Superior temporal gyrus (tissue), 1 donor: ENCODE data around the gene SCNN1G.

Experiments used
- DNase-seq: peaks from one replicate; pipeline ENCODE4 v3.0.0-alpha.2; 2016; ENCODE audit errors: extremely low spot score

Gene SCNN1G

DNA sequence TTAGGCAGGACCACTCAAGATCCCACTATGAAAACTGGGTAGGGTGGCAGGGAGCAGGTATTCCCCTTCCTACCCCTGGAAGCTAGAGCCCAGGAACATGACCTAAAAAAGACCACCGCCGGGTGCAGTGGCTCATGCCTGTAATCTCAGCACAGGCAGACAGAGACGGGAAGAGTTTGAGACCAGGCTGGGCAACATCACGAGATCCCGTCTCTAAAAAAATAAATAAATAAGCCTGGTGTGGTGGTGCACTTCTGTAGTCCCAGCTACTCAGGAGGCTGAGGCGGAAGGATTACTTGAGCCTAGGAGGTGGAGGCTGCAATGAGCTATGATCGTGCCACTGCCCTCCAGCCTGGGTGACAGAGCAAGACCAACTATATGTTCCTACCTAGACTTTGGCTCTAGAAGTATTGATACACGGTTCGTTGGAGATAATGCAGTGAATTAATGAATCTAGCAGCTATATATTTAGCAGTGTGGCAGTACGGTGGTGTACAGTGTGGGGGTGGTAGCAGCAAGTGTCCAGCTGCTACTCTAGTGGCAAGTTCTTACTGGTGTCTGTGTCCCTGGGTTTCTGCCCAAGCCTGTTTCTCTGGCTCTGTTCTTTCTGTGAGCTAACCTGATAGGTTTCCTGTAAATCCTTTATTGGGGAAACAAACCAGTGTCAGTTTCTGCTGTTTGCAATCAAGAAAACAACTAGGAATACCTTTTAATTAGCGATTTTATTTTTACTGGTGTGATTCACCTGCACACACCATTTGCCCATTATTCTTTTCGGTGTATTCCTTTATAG lies 30.0 kb upstream of the SCNN1G start:
- DNase-seq, result no peak

DNA sequence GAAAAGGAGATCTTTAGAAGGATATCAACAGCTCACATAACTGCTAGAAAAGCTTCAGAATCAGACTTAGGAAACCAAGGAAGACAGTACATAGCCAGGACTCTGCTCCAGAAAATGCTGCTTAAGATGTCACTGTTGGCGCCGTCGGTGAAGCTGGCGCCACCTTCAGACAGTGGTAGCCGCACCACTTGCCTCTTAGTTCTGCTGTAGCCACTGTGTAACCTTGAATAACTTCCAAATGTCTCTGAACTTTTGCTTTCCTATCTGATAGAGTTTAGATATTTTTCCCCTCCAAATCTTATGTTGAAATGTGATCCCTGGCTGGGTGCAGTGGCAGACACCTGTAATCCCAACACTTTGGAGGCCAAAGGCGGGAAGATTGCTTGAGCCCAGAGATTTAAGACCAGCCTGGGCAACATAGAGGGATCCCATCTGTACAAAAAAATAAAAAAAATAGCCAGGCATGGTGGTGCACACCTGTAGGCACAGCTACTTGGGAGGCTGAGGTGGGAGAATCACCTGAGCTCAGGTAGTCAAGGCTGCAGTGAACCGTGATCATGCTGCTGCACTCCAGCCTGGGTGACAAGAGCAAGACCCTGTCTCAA lies 27.0 kb upstream of the SCNN1G start:
- DNase-seq, result no peak

DNA sequence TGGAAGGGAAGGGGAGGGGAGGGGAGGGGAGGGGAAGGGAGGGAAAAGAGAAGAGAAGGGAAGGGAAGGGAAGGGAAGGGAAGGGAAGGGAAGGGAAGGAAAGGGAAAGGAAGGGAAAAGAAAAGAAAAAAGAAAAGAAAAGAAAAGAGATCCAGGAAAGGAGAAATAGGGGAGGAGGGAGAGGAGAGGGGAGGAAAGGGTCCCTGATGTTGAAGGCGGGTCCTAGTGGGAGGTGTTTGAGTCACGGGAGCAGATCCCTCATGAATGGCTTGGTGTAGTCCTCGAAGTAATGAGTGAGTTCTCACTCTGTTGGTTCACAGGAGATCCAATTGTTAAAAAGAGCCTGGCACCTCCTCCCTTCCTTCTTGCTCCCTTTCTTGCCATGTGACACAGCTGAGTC lies 26.4 kb upstream of the SCNN1G start:
- DNase-seq, result no peak

DNA sequence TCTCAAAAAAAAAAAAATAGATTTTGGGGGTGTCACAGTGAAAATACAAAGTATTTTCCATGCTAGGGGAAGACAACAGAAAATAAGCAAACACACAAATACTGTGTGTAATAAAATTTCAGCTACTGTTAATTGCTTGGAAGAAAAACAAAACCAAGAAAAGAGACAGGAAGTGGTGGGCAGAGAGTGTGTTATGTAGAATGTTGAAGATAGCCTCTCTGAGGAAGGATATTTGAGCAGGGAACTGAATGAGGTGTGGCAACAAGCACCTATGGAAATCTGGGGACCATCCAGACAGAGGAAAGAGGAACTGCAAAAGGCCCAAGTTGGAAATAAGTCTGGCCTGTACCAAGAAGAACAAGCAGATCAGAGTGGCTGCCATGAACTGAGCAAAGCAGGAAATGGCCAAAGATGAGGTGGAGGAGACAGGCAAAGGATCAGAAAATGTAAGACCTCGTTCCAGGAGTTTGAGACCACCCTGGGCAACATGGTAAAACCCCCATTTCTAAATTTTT lies 25.5 kb upstream of the SCNN1G start:
- no peak for DNase-seq

DNA sequence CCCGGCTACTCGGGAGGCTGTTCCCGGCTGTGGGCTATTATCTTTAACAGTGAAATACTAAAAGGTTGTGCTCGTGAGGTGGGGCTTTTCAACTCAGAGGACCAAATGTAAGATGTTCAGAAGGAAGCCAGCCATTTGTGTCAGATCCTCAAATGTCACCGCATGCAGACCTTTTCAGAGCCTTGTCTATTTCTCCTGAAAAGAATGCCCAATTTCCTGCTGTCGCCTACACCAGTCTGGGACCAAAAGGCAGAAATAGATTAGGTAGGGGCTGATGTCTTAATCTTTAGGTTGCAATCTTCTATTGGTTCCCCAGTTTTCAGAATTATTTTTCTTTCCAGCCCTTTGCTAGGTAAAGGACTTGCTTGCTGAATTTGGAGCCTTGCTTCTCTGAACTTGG lies 24.4 kb upstream of the SCNN1G start:
- no peak for DNase-seq

DNA sequence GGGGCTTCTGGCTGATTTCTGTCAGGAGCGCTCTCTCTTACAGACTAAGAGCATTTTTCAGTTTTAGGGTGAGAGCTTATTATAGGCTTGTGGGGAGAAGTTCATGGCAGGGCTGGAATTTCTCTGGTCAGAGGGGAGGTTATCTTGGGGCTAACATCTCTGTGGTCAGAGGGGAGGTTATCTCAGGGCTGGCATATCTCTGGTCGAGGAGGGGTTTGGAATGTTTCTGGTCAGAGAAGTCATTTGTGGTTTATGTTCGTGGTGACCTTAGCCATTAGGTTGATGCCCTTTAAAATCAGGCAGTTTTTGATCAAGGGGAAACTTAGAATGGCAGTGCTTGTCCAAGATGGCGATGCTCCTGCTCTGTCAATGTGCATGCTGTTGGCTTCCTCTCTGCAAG lies 22.5 kb upstream of the SCNN1G start:
- DNase-seq, result no peak

DNA sequence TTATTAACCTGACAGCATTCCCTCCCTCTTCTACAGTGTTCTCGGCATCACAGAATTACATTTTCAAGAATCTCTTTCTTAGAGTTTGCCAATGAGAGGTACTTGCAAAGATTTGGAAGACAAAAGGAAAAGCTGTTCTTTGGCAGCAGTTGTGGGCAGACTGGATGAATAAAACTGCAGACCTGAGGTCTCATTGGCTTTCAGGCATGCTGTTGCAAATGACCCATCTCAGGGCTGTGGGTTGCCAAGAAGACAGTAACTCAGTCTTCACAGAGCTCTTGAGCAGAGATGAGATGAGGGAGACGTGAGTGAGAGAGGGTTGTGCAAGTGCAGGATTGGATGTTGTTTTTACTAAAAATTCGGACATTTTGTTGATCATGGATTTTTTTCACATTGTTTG lies 22.0 kb upstream of the SCNN1G start:
- DNase-seq, result no peak

DNA sequence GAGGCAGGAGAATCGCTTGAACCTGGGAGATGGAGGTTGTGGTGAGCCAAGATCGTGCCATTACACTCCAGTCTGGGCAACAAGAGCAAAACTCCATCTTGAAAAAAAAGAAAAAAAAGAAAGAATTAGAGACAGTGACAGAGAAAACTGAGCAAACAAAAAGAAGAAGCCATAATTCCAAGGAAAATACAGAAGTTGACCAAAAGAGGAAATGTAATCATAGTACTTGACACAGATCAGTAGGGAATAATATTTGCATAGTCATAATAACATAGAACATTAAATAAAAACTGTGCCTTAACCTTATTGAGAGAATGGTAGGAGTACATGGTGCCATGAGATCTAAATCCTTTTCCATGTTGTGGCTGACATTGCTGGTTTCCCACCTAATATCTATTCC lies 18.6 kb upstream of the SCNN1G start:
- DNase-seq, result no peak

DNA sequence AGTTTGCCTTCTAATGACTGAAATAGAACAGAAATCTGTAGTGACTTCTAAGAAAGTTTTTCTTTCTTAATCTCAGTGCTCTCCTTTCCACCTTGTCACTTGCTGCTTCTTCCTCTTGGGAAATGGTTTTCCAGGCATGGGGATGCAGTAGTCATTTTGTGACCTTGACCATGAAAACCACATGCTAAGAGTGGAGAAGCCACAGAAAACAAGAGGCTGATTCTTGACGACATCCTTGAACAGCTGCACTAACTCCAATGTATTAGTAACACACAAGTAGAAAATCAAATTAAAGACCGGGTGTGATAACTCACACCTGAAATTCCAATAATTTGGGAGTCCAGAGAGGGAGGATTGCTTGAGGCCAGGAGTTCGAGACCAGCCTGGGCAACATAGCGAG lies 17.8 kb upstream of the SCNN1G start:
- DNase-seq, result no peak

DNA sequence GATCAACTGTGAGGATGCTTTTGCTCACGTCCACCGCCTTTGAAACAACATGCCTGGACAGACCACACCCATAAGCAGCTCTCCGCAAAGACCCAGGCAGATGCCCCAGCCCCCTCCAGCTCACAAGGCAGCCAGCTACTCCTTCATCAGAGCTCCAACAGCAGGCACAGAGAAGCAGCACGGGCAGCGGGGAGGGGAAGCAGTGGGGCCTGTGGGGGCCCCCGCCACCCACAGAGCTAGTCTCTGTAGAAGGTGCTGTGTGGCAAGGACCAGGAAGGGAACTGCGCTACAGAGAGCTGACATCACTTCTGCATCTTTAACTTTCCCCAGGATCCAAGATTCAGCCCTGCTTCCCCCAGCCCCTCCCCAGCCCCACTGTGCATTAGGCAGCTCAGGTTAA lies 10.0 kb upstream of the SCNN1G start:
- no peak for DNase-seq

DNA sequence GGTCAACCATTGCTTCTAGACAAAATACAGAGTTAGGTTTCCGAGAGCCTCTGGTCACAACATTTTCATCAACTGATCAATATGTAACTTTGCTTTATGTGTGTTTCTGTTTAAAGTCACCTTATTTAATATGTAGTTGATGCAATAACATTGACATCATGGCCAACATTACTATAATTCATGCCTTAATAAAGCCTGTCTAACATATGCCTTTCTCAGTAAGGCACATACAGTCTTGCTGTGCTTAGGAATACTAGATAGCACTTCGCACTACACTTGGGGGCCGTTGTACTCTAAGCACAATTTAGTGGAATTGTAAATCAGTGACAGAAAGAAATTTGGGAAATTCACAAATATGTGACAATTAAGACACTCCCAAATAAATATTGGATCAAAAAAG lies 9.6 kb upstream of the SCNN1G start:
- no peak for DNase-seq

DNA sequence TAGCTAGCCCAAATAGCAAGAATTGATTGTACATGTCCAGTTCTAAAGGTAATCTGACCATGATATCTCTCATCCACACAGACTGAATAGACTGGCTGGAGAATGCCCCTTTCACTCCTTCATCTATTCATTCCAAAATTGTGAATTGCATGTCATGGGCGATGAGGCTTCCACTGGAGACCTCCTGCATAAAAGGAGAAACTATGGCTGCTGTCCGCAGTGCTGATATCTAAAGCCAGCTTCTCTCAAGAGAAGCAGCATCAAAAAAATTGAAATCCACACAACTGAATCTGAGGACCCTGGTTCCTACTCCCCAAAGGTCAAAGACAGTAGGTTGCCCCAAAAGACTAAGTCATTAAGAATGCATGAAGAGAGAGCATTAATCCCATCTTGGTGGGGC lies 7.9 kb upstream of the SCNN1G start:
- no peak for DNase-seq

DNA sequence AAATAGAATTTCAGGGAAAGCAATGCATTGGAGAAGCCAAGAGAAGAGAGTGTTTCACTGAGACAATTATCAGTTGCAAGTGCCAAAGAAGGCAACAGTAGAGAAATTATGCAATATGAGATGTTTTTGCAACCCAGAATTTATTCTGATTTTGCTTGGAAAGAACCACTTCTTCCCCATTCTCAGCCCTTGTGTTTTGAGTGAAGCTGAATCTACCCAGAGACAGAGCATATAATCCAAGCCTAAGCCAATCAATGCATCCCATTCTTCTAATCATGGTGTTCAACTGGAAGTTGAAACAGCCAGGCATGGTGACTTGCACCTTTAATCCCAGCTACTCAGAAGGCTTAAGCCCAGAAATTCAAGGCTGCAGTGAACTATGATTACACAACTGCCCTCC lies 6.9 kb upstream of the SCNN1G start:
- no peak for DNase-seq

DNA sequence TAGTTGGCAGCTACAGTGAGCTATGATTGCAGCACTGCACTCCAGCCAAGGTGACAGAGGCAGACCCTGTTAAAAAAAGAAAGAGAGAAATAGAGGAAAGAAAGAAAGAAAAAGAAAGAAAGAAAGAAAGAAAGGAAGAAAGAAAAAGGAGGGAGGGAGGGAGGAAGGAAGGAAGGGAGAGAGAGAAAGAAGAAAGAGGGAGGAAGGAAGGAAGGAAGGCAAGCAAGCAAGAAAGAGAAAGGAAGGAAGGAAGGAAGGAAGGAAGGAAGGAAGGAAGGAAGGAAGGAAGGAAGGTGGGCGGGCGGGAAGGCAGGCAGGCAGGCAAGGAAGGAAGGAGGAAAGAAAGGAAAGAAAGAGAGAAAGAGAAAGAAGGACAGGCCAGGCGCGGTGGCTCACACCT lies 1.0 kb upstream of the SCNN1G start:
- no peak for DNase-seq

DNA sequence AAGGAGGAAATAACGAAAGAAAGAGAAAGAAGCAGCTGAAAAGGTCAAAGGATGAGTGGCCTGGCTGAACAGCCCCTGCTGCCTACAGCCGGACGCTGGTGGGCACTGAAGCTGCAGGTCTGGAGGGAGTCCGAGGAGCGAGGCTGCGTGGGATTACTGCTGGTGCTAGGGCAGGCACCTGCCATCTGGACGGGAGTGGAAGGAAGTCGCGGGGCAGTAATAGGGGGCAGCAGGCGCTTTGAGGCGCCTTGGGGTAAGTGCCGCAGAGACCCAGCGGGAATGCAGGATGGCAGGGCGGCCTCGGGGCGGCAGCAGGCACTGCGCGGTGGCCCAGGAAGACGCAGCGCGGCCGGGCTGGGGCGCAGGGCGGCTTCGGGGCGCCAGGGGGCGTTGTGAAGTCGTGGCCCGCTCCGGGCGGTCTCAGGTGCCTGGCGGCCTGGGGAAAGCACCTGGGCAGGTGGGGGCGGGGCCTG lies 303 bp upstream of the SCNN1G start:
- peak; percentile 69 for DNase-seq

DNA sequence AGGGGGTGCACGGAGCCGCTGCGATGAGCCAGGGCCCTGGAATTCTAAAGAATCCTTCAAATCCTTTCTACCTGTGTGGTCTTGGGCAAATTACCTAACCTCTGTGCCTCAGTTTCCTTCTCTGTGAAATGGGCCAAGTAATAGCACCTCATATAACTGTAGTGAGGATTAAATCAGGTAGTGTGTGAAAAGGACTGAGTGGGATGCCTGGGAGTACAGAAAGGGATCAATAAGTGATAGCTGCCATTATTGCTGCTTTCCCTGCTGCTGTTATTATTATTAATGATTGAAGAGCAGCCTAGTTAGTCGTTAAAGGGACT lies 958 bp downstream of the SCNN1G start:
- no peak for DNase-seq

DNA sequence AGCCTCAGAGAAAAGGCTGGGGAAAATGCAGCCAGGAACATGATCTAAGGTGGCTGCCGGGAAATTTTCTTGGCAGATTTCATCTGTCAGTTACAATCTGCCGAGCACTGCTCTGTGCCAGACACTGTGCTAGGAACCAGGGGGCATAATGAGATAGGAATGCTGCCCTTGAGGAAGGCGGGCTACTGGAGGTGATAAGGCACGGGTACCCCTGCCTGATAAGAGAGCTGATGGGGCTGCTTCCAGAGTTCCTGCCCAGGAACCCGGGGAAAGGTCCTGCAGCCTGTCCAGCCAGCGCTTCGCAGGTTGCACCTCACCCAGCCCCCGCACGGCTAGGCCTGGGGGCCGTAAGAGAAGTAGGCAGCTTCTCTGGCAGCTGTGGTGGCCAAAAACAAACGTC lies 3.1 kb downstream of the SCNN1G start:
- no peak for DNase-seq

DNA sequence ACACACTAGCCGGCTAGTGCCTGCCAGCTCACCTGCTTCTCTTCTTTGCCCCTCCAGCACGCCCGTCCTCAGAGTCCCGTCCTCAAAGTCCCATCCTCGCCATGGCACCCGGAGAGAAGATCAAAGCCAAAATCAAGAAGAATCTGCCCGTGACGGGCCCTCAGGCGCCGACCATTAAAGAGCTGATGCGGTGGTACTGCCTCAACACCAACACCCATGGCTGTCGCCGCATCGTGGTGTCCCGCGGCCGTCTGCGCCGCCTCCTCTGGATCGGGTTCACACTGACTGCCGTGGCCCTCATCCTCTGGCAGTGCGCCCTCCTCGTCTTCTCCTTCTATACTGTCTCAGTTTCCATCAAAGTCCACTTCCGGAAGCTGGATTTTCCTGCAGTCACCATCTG lies 3.6 kb downstream of the SCNN1G start:
- no peak for DNase-seq

DNA sequence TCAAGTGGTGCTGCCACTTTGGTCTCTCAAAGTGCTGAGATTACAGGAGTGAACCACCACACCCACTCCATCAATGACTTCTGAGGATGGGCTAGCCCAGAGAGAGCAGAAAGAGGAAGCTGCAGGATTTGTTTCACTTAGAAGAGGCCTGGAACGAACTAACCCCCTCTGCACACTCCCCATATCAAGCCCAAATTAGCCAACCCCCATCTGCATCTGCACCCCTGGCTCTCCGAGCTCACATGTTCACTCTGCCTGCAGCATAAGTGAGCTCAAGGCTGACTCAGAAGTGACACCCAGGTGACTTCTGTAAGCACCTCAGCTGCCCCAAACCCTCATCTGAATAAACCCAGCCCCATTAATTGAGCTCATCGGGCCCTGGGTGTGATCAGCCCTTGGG lies 4.8 kb downstream of the SCNN1G start:
- no peak for DNase-seq

DNA sequence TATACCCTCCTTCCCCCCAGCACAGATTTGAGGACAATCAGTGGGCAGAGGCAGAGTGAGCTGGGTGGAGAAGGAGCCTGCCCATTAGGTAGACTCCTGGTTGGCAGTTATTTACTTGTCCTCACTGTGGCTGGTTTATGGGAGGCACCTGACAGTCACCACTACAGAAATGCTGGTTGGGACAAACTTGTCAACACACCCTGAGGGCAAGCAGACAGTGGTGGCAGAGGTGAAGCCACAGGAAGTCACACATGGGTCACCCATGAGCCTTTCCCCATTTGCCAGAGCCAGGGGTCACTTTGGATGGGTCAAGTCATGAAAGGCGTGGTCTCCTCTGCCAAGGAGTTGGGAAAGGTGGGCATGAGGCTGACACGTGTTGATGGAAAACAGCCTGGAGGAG lies 6.4 kb downstream of the SCNN1G start:
- no peak for DNase-seq

DNA sequence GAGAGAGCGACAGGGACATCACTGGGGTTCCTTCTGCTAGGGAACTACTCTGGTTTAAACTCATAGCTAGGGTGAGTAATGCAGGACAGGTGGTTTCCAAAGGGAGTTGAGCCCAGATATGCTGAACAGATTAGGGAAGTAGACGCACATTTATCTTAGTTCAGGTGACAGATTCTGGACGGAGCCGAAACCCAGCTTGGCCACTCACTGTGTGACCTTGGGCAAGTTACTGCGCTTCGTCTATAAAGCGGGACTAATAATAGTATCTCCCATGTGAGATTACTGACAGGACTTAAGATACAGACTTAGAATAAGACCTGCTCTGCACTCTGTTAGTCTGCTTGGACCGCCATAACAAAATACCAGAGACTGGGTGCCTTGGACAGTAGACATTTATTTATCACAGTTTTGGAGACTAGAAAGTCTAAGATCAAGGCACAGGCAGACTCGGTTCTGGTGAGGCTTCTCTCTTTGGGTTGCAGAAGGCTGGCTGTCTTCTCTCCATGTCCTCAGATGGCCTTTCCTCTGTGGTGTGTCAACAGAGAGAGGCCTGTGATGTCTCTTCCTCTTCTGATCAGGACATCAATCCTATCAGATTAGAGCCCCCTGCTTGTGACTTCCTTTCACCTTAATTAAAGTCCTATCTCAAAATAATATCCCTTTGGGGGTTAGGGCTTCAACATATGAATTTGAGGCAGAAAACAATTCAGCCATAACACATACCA lies 12.1 kb downstream of the SCNN1G start:
- DNase-seq, result no peak

DNA sequence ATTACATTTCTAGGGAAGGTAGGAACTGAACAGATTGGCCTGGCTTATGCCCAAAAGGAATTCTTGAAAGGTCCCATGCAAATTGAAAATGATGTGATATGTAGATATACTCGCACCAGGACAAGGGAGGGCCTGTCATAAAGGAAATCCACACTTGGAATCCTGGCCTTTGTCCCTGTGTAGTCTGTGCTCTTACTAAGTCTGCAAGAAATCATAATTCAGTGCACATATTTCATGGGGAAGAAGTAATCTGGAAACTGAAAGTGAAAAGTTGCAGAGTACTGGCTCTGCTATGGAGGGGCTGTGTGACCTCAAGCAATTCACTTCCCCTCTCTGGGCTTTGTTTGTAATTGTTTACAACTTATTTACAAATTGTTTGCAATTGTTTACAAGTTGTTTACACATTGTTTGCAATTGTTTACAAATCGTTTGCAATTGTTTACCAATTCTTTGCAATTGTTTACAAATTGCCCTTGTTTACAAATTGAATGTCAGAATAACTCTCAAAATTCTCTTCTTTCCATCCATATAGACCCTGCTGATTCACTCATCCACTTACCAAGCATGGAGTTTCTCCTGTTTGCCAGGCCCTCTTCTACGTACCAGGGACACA lies 12.9 kb downstream of the SCNN1G start:
- no peak for DNase-seq

DNA sequence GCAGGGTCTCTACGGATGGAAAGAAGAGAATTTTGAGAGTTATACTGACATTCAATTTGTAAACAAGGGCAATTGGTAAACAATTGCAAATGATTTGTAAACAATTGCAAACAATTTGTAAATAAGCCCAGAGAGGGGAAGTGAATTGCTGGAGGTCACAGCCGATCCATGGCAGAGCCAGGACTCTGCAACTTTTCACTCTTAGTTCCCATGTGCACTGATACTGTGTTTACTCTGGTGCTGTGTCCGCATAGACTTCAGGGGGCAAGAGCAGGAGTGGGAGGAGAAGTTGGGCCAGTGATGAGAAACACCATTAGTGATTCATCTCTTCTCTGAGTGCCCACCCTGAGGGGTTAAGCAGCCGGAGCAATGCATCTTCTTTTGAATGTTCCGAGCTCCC lies 14.0 kb downstream of the SCNN1G start:
- DNase-seq, result no peak
